ENCODE data around the gene LXN. TPM values are rescaled to one million over a fixed set of nuclear protein-coding genes. Genes with fewer than 3 reads are reported as not detected.

Gene LXN
- total RNA-seq, 1 donor from 2014 or later: 14.1 TPM

GRCh38 chr3:158668506-158668905 is 3.9 kb downstream of the LXN start:
- no peak for DNase-seq

- no peak for DNase-seq
Observed at GRCh38 chr3:158666416-158666815, 6.0 kb downstream of the LXN start.

- no peak for DNase-seq
Observed at GRCh38 chr3:158663832-158664231, 8.6 kb downstream of the LXN start.

GRCh38 chr3:158663246-158663645 is 9.2 kb downstream of the LXN start:
- DNase-seq: no peak

GRCh38 chr3:158660711-158661110 is 11.7 kb downstream of the LXN start:
- no peak for DNase-seq

GRCh38 chr3:158659454-158660237 is 12.8 kb downstream of the LXN start:
- peak; percentile 59 for DNase-seq

- DNase-seq: no peak
Observed at GRCh38 chr3:158658889-158659288, 13.6 kb downstream of the LXN start.

GRCh38 chr3:158652463-158652862 is 20.0 kb downstream of the LXN start:
- no peak for DNase-seq

GRCh38 chr3:158651192-158651591 is 21.3 kb downstream of the LXN start:
- DNase-seq: no peak

GRCh38 chr3:158649791-158650190 is 22.7 kb downstream of the LXN start:
- DNase-seq: no peak

- DNase-seq: peak; percentile 91
Observed at GRCh38 chr3:158644345-158644908, 28.0 kb downstream of the LXN start, which contains the start of gene GFM1. TSS of gene GFM1 (plus strand) at chr3:158644527. CDS start at chr3:158644635, 108 bp downstream.

GRCh38 chr3:158642474-158643210 is 29.8 kb downstream of the LXN start:
- DNase-seq: no peak

- DNase-seq: no peak
Observed at GRCh38 chr3:158642005-158642404, 30.4 kb downstream of the LXN start.

- no peak for DNase-seq
Observed at GRCh38 chr3:158640646-158641045, 31.8 kb downstream of the LXN start.

GRCh38 chr3:158631981-158632380 is 40.5 kb downstream of the LXN start:
- DNase-seq: no peak

GRCh38 chr3:158625881-158626280 is 46.6 kb downstream of the LXN start:
- DNase-seq: no peak

GRCh38 chr3:158617982-158618875 is 54.2 kb downstream of the LXN start:
- DNase-seq: no peak

Small RNA genes lying within 50 kb of the gene (small RNA-seq; reads per million reads assigned to genes)
- gene AC025033.1 (ENCODE audit: low replicate concordance) (not detected), gene AC080013.6 (ENCODE audit: low replicate concordance) (not detected)

Other genes with a start within 250 kb of the LXN start
- 12.5 TPM for gene MLF1, start 101.5 kb downstream of the LXN start, total RNA-seq
- 49.8 TPM for gene GFM1, start 28.1 kb downstream of the LXN start, total RNA-seq
- 4.9 TPM for gene RARRES1, start 59.8 kb upstream of the LXN start, total RNA-seq
- 62.8 TPM for gene MFSD1, start 129.4 kb upstream of the LXN start, total RNA-seq